Mesenchymal stem cell (in vitro differentiated cells and primary cell): Measurements from ENCODE around the gene FBXL13.
"Not testable (repeated sequence)": the region's sequence is repeated elsewhere in the genome, so short reads cannot be mapped to it uniquely, and the experiment has no call there.

Source experiments
- DNase-seq: peaks from one replicate; pipeline ENCODE4 v3.0.0-alpha.2; 2013
- H2AFZ ChIP-seq: one replicate; pipeline ENCODE4 v1.6.1; 2013; ENCODE audit warnings: low read depth, mild to moderate bottlenecking, control low read depth, inconsistent platforms, low read length, moderate library complexity
- H2AK5ac ChIP-seq: 2 replicates; pipeline ENCODE4 v1.6.1; 2013; ENCODE audit warnings: low read length, moderate library complexity, mild to moderate bottlenecking, inconsistent platforms; ENCODE audit not compliant: severe bottlenecking
- H2BK120ac ChIP-seq: one replicate; pipeline ENCODE4 v1.6.1; 2013; ENCODE audit warnings: low read depth, mild to moderate bottlenecking, inconsistent platforms, low read length, moderate library complexity
- H2BK12ac ChIP-seq, 2 experiments: one replicate each; pipeline ENCODE4 v1.6.1; 2013; ENCODE audit warnings: inconsistent platforms in 2 of 2, low read length in 2 of 2, mild to moderate bottlenecking in 2 of 2, moderate library complexity in 2 of 2, control low read depth in 1 of 2
- H2BK15ac ChIP-seq: one replicate; pipeline ENCODE4 v1.6.1; 2013; ENCODE audit warnings: mild to moderate bottlenecking, low read depth, inconsistent platforms; ENCODE audit not compliant: poor library complexity, severe bottlenecking
- H2BK5ac ChIP-seq: 2 replicates; pipeline ENCODE4 v1.6.1; 2013; ENCODE audit warnings: low read depth, mild to moderate bottlenecking, low read length, control low read depth, inconsistent platforms; ENCODE audit not compliant: poor library complexity, severe bottlenecking
- H3K14ac ChIP-seq, 2 experiments: one replicate each; pipeline ENCODE4 v1.6.1; 2013; ENCODE audit warnings: inconsistent platforms in 2 of 2, low read length in 2 of 2, control low read depth in 1 of 2, mild to moderate bottlenecking in 1 of 2, moderate library complexity in 1 of 2
- H3K18ac ChIP-seq, 2 experiments: one replicate each; pipeline ENCODE4 v1.6.1; 2013; ENCODE audit warnings: inconsistent platforms in 2 of 2, low read length in 2 of 2, control low read depth in 1 of 2, low read depth in 1 of 2, mild to moderate bottlenecking in 1 of 2
- H3K23ac ChIP-seq, 2 experiments: one replicate each; pipeline ENCODE4 v1.6.1; 2013; ENCODE audit warnings: inconsistent platforms in 2 of 2, low read length in 2 of 2, mild to moderate bottlenecking in 2 of 2, moderate library complexity in 2 of 2, control low read depth in 1 of 2
- H3K27ac ChIP-seq: 2 replicates; pipeline ENCODE4 v1.5.1; 2013; ENCODE audit warnings: mild to moderate bottlenecking, moderate library complexity, low read length, control low read depth, inconsistent platforms; ENCODE audit not compliant: poor library complexity, severe bottlenecking
- H3K27me3 ChIP-seq, 2 experiments: 2 replicates each; pipeline versions ENCODE4 v1.6.1 to v1.7.0; 2013; ENCODE audit warnings: low read length in 2 of 2, mild to moderate bottlenecking in 2 of 2, moderate library complexity in 2 of 2, control low read depth in 1 of 2, inconsistent platforms in 1 of 2; ENCODE audit not compliant: control insufficient read depth in 1 of 2, insufficient read depth in 1 of 2
- H3K36me3 ChIP-seq, 2 experiments: 2 replicates each; pipeline versions ENCODE4 v1.6.1 to v1.7.0; 2013; ENCODE audit warnings: low read length in 2 of 2, control low read depth in 1 of 2, inconsistent platforms in 1 of 2, low read depth in 1 of 2, mild to moderate bottlenecking in 1 of 2; ENCODE audit not compliant: insufficient read depth in 2 of 2, control insufficient read depth in 1 of 2
- H3K4ac ChIP-seq, 2 experiments: one replicate each; pipeline ENCODE4 v1.6.1; 2013; ENCODE audit warnings: inconsistent platforms in 2 of 2, low read length in 2 of 2, mild to moderate bottlenecking in 2 of 2, moderate library complexity in 2 of 2, control low read depth in 1 of 2, low read depth in 1 of 2
- H3K4me1 ChIP-seq: 2 replicates; pipeline ENCODE4 v1.6.1; 2013; ENCODE audit warnings: low read depth, low read length, control low read depth; ENCODE audit not compliant: control insufficient read depth, insufficient read depth
- H3K4me2 ChIP-seq: 2 replicates; pipeline ENCODE4 v1.6.1; 2013; ENCODE audit warnings: low read length, mild to moderate bottlenecking, inconsistent platforms; ENCODE audit not compliant: poor library complexity, severe bottlenecking
- H3K4me3 ChIP-seq, 2 experiments: 2 replicates each; pipeline versions ENCODE4 v1.5.1 to v1.7.0; 2013; ENCODE audit warnings: low read length in 2 of 2, mild to moderate bottlenecking in 2 of 2, control low read depth in 1 of 2, low read depth in 1 of 2; ENCODE audit not compliant: insufficient read depth in 1 of 2
- H3K79me1 ChIP-seq: replicated peaks from 2 replicates; pipeline ENCODE4 v1.6.1; 2013; ENCODE audit warnings: mild to moderate bottlenecking, control low read depth, low read length, inconsistent platforms; ENCODE audit not compliant: poor library complexity, severe bottlenecking
- H3K9ac ChIP-seq: 2 replicates; pipeline ENCODE4 v1.7.0; 2013; ENCODE audit warnings: mild to moderate bottlenecking, low read length, moderate library complexity
- H3K9me3 ChIP-seq: 2 replicates; pipeline ENCODE4 v1.7.0; 2013; ENCODE audit warnings: mild to moderate bottlenecking, low read length; ENCODE audit not compliant: control insufficient read depth
- H4K8ac ChIP-seq: one replicate; pipeline ENCODE4 v1.6.1; 2013; ENCODE audit warnings: inconsistent platforms, mild to moderate bottlenecking, low read length, moderate library complexity
- H4K91ac ChIP-seq: one replicate; pipeline ENCODE4 v1.6.1; 2013; ENCODE audit warnings: mild to moderate bottlenecking, low read length, inconsistent platforms
- WGBS: methylation state at CpG from one replicate; pipeline ENCODE4 v1.1.7; 2013; ENCODE audit warnings: mixed read lengths; 5-methylcytosine and 5-hydroxymethylcytosine counted together

The FBXL13 gene

DNA sequence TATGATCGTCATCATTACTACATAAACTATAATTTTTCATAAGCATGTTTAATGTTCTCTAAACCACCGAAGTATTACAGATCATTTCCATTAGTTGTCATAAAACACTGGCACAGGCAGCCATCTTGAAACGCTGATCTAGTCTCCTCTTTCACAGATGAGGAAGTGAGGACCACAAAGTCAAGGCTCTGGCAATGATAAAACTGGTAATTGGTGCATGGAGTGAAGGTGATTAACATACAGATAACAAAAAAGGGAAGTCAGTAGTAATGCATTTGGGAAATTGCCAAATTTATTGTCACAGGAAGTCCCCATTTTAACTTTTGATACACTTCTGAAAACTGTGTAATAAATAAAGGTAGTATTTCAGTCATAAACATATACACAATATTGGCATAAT, 49.3 kb downstream of the FBXL13 start:
- no peak overlapping the region for H2AFZ ChIP-seq

DNA sequence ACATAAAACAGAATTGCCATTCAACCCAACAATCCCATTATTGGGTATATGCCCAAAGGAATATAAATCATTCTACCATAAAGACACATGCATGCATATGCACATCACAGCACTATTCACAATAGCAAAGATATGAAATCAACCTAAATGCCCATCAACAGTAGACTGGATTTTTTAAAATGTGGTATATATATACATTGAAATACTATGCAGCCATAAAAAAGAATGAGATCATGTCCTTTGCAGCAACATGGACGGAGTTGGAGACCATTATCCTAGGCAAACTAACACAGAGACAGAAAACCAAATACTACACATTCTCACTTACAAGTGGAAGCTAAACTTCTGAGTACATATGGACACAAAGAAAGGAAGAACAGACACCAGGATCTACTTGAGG, 51.0 kb downstream of the FBXL13 start:
- not testable (repeated sequence) for H3K79me1 ChIP-seq, H4K8ac ChIP-seq, H4K91ac ChIP-seq, H3K4me3 ChIP-seq, DNase-seq, H2BK15ac ChIP-seq, H3K4me2 ChIP-seq, H3K27me3 ChIP-seq, H3K23ac ChIP-seq, H2BK12ac ChIP-seq, H2AFZ ChIP-seq, H3K14ac ChIP-seq, H3K9me3 ChIP-seq, H3K36me3 ChIP-seq, H3K18ac ChIP-seq, H2BK120ac ChIP-seq, H3K9ac ChIP-seq, H3K27ac ChIP-seq, H3K4me1 ChIP-seq, H2AK5ac ChIP-seq, H3K4ac ChIP-seq, H2BK5ac ChIP-seq
- no CpG with 5 or more reads among the region's 1 CpG for WGBS

More for the DNA sequence above, 49.3 kb downstream of the FBXL13 start:
- Histone ChIP-seq H4K8ac (no peak overlapping the region), H3K4me1 (no peaks in the 10 kb centered on the region), H3K4me3 (no peak overlapping the region), H3K27ac (no peak overlapping the region), H3K27me3 (no peaks in the 10 kb centered on the region), H4K91ac (no peak overlapping the region), H2BK15ac (no peak overlapping the region), H2AK5ac (no peak overlapping the region), H3K14ac (no peak overlapping the region), H3K23ac (no peak overlapping the region), H3K36me3 (no peaks in the 10 kb centered on the region), H3K79me1 (no peaks in the 10 kb centered on the region), H3K4me2 (no peak overlapping the region), H3K9me3 (no peaks in the 10 kb centered on the region), H2BK120ac (no peak overlapping the region), H2BK5ac (no peak overlapping the region), H2BK12ac (no peak overlapping the region), H3K9ac (no peak overlapping the region), H3K18ac (no peak overlapping the region), H3K4ac (no peak overlapping the region)
- 96% methylated on average over 3 of the region's 3 CpGs for WGBS
- DNase-seq = no peak

DNA sequence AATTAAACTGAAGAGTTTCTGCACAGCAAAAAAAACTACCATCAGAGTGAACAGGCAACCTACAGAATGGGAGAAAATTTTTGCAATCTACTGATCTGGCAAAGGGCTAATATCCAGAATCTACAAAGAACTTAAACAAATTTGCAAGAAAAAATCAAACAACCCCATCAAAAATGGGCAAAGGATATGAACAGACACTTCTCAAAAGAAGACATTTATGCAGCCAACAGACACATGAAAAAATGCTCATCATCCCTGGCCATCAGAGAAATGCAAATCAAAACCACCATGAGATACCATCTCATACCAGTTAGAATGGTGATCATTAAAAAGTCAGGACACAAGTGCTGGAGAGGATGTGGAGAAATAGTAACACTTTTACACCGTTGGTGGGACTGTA, 53.1 kb downstream of the FBXL13 start:
- H3K27me3 ChIP-seq, H2BK120ac ChIP-seq, H3K9me3 ChIP-seq, H3K4me1 ChIP-seq, H3K27ac ChIP-seq, H3K36me3 ChIP-seq, H2BK15ac ChIP-seq, H3K18ac ChIP-seq, H4K8ac ChIP-seq, H3K14ac ChIP-seq, H3K23ac ChIP-seq, H3K4me3 ChIP-seq, H3K79me1 ChIP-seq, H2BK12ac ChIP-seq, H2BK5ac ChIP-seq, H2AK5ac ChIP-seq, DNase-seq, H3K9ac ChIP-seq, H3K4ac ChIP-seq, H3K4me2 ChIP-seq, H4K91ac ChIP-seq, H2AFZ ChIP-seq: not testable (repeated sequence)
- WGBS = no CpG with 5 or more reads among the region's 1 CpG

- H3K18ac ChIP-seq, H3K9me3 ChIP-seq, H2BK15ac ChIP-seq, H3K23ac ChIP-seq, H2BK120ac ChIP-seq, H2AFZ ChIP-seq, H3K27ac ChIP-seq, H3K4ac ChIP-seq, H3K14ac ChIP-seq, H3K9ac ChIP-seq, DNase-seq, H2AK5ac ChIP-seq, H3K27me3 ChIP-seq, H3K4me2 ChIP-seq, H4K91ac ChIP-seq, H3K79me1 ChIP-seq, H3K36me3 ChIP-seq, H2BK12ac ChIP-seq, H2BK5ac ChIP-seq, H4K8ac ChIP-seq, H3K4me1 ChIP-seq, H3K4me3 ChIP-seq: not testable (repeated sequence)
- WGBS = 88% methylated on average over 2 of the region's 3 CpGs
Observed at GRCh38 chr7:103020876-103021275, 53.7 kb downstream of the FBXL13 start.
